Caki2 (cell line): ENCODE measurements around the gene PADI1. TPM values are rescaled to one million over a fixed set of nuclear protein-coding genes. Genes with fewer than 3 reads are reported as not detected.

Experiments used
- DNase-seq: peaks from one replicate; pipeline ENCODE4 v3.0.0-alpha.2; 2015; ENCODE audit warnings: low read depth
- in situ Hi-C: cut with HindIII; loops from 2 replicates; pipeline ENCODE4 v1.10.0; 2016; ENCODE audit warnings: low sequenced_read_pairs, low pct_unique_long_range_greater_than_20kb, mixed read lengths
- total RNA-seq: library from RNA; depleted of rRNA; stranded (reverse); fragments of >200 nt; shearing (Covaris generic); gene quantifications from 2 replicates; pipeline ENCODE4 v1.2.3, GENCODE V29; 2014; ENCODE audit warnings: low replicate concordance; rRNA removed

PADI1 gene, protein sequence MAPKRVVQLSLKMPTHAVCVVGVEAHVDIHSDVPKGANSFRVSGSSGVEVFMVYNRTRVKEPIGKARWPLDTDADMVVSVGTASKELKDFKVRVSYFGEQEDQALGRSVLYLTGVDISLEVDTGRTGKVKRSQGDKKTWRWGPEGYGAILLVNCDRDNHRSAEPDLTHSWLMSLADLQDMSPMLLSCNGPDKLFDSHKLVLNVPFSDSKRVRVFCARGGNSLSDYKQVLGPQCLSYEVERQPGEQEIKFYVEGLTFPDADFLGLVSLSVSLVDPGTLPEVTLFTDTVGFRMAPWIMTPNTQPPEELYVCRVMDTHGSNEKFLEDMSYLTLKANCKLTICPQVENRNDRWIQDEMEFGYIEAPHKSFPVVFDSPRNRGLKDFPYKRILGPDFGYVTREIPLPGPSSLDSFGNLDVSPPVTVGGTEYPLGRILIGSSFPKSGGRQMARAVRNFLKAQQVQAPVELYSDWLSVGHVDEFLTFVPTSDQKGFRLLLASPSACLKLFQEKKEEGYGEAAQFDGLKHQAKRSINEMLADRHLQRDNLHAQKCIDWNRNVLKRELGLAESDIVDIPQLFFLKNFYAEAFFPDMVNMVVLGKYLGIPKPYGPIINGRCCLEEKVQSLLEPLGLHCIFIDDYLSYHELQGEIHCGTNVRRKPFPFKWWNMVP
- 4.4 and 7.2 TPM in 2 replicates for total RNA-seq

DNA sequence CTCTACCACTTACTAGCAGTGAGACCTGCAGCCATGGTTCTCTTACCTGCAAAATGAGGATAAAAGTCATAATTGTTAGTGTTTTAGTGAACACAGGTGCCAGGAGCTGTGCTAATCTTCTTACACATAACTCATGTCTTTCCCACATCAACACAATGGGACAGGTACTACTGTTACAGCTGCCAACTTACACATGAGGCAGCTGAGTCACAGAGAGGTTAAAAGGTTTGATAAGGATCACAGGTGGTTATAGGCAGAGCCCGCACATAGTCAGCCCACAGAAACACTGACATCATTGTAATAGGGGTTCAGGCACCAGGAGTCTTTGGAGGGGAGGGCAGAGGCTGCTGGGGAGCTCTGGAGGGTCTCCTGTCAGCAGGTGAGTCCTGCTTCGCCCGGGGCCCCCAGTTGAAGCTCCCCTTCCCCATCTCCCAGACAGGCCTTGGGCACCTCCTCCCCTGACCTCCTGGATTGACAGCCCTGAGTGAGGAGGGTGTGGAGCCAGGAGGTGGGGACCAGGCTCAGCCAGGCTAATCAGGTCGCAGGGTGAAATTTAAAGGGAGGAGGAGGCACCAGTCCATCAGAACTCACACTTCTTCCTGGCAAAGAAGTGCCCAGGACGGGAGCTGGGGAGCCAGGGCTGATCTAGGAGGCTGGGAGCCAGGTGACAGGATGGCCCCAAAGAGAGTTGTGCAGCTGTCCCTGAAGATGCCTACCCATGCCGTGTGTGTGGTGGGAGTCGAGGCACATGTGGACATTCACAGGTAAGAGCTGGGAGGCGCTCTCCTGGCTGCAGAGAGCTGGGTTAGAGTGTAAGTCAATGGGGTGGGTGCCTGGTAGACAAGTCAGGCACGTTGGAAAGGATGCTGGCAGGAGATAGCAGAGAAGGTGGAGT is at the start of gene PADI1:
TSS of gene PADI1 (plus strand) at position 583 of the 895 bp plus-strand sequence. CDS start at position 673, 90 bp downstream.
- in situ Hi-C loops, result no loop called here
- no peak for DNase-seq

DNA sequence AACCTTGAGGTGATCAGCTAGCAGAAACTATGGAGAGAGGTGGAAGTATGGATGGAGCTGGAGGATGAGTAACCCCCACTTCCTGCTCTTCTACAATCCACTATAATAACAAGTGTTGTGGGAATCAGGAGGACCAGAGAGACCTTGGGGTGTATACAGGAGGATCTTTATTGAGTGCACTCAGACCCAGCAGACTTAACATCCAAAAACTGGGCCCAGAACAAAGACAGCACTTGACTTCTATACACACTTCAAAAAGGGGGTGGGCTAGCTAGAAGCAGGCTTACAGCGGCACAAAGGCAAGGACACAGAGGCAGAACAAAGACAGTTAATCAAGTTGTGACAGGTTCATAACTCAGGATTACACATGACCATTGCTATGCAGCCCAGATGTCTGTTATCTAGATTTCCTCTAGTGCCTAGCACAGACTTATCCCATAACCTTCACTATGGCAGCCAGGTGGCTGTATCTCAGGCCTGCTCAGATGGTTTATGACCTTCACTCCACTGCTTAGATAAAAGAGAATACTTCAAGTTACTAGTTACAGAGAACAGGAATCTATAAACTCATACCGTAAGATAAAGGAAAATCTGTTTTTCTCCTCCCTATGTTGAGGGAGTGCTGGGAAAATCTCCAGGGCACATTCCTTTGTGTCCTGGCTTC is 49.5 kb upstream of the PADI1 start:
- no peak for DNase-seq
- in situ Hi-C loops, result no loop called here

DNA sequence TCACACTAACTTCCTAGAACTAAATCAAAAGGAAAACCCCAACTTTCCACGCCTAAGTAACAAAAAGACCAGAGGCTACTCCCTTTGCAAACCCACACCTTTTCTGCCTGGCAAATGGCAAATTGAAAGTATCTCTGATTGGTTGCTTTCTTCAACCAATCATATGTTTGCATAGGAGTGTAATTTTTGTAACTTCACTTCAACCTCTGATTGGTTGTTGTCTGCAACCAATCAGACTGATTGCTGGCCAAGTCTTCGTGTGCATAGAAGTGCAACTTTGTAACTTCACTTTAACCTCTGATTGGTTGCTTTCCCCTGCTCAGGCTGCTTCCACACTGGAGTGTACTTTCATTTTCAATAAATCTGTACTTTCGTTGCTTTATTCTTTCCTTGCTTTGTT is 48.8 kb upstream of the PADI1 start:
- peak; percentile 35 for DNase-seq
- in situ Hi-C loops, result no loop called here

- DNase-seq, result no peak
- in situ Hi-C loops, result no loop called here
These were observed 46.0 kb upstream of the PADI1 start for GRCh38 chr1:17158961-17159360.

DNA sequence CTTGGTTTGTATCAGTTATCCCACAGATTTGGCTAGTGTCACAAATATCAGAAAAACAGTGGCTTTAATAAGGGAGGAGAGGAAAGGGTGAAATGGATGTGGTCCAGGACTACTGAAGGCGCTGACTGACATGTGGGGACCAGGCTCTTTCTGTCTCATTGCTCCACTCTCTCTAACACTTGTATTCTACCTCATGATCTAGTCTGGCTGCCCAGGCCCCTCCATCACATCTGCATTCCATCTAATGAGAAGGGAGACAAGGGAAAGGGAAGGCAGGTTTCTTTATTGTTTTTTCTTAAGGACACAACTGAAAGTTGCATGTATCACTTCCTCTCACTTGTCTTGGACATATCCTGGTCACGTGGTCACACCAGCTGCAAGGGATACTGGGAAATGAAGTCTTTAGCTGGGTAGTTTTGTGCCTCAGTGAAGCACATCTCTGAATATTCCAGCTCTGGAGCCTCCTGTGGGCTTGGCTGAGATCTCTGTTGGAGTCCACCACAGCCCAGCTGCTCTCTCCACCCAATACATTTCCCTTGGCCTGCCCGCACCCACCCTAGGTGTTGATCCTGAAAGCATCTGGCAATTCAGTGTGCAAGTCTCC is 43.7 kb upstream of the PADI1 start:
- no peak for DNase-seq
- in situ Hi-C loops, result no loop called here

DNA sequence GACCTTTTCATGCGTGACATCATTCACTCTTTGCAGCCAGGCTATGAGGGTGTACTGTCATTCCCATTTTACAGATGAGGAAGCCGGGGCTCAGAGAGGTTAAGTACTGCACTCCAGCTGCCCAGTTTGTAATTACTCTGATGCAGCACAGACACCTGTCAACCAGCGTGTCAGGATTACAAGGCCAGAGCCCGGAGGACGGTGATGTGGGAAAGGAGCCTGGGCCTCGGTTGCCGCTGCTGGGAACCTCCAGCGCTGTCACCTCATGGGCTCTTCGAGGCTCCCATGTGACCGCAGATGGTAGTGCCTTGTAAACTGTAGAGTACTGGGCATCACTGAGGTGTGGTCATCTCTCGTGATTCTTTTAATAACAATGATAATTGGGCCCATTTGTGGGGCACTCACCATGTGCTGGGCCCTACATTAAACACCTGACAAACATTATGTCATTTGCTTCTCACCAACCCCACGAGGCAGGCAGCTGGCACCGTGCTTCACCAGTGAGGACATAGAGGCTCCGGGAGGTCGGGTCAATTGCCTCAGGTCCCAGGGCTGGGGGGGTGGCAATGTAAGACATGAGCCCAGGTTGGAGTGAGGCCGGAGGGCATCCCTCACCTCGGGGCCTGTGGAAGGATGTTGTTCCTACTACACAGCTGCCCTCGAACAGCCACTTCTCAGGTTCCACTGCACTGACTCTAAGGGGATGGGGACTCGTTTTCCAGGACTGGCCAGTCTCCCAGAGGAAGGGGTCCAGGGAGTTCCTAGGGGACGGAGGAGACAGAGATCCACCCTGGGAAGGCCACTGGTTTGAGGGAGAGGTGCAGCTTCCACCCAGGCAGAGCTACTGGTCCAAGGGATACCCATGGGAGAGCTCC is 42.8 kb upstream of the PADI1 start:
- in situ Hi-C loops, result no loop called here
- no peak for DNase-seq

GRCh38 chr1:17162941-17163340 is 42.0 kb upstream of the PADI1 start:
- peak; percentile 77 for DNase-seq
- in situ Hi-C loops, result no loop called here

DNA sequence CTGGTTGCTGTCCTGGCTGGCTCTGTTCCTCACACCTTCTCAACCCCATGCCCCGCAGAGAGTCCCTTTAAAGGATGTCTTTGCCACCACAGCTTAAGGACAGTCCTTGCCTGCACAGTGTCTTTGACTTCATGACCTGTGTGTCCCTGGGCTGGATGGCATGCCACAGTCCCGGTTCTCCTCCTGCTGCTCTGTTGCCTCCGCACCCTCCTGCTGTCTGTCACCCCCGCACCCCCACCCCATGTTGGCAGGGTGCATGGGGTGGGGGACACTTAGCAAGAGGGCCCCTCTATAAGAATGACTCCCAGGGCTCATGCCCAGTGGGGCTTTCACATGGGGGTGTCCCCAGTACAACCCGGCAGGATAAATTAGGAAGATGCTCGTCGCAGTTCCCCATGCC is 41.6 kb upstream of the PADI1 start:
- in situ Hi-C loops, result no loop called here
- DNase-seq, result no peak

- DNase-seq, result no peak
- in situ Hi-C loops, result no loop called here
These were observed 40.9 kb upstream of the PADI1 start for GRCh38 chr1:17163789-17164666.

- no peak for DNase-seq
- in situ Hi-C loops, result no loop called here
These were observed 39.1 kb upstream of the PADI1 start for GRCh38 chr1:17165823-17166222.

GRCh38 chr1:17167041-17167785 is 37.7 kb upstream of the PADI1 start:
- in situ Hi-C loops, result no loop called here
- DNase-seq, result peak; percentile 42

DNA sequence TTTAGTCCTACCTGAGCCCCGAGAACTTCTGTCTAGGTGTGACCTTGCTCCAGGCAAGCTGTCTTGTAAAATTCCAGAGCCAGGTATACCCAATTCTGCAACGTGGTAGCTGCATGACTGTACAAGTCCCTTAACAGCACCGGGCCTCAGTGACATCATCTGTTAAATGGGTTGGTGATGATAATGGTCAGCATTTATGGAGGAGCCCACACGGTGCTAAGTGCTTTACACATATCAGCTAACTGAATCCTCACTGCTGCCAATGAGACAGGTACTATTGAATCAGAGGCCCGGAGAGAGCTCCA is 37.2 kb upstream of the PADI1 start:
- in situ Hi-C loops, result no loop called here
- DNase-seq, result no peak

GRCh38 chr1:17168091-17168876 is 36.6 kb upstream of the PADI1 start:
- DNase-seq, result peak; percentile 97
- in situ Hi-C loops, result no loop called here

DNA sequence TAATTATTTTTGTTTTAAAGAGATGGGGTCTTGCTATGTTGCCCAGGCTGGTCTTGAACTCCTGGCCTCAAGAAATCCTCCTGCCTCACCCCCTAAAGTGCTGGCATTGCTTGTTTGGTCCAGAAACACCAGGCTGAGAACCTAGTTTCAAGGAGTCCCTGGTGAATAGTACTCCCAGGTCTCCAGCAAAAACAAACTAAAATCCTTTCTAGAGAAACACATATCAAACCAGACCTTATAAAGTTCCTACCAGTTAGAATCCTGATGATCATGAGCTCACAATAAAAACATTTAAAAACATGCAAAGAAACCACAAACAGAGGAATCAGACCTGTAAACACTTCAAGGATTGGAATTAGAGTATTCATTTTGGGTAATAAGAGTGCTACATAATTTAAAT is 34.4 kb upstream of the PADI1 start:
- in situ Hi-C loops, result no loop called here
- DNase-seq, result no peak

- in situ Hi-C loops, result no loop called here
- DNase-seq, result no peak
These were observed 31.7 kb upstream of the PADI1 start for GRCh38 chr1:17173217-17173616.
